HG02588 (cell line): ENCODE measurements around the gene STK33.
"Not testable (repeated sequence)": the region's sequence is repeated elsewhere in the genome, so short reads cannot be mapped to it uniquely, and the experiment has no call there.

Source experiments
- ATAC-seq: cut with Tn5 transposase; IDR thresholded peaks from one replicate; pipeline ENCODE4 v1.9.1; 2021; ENCODE audit warnings: mild to moderate bottlenecking, moderate library complexity; ENCODE audit not compliant: unreplicated experiment

The STK33 gene

DNA sequence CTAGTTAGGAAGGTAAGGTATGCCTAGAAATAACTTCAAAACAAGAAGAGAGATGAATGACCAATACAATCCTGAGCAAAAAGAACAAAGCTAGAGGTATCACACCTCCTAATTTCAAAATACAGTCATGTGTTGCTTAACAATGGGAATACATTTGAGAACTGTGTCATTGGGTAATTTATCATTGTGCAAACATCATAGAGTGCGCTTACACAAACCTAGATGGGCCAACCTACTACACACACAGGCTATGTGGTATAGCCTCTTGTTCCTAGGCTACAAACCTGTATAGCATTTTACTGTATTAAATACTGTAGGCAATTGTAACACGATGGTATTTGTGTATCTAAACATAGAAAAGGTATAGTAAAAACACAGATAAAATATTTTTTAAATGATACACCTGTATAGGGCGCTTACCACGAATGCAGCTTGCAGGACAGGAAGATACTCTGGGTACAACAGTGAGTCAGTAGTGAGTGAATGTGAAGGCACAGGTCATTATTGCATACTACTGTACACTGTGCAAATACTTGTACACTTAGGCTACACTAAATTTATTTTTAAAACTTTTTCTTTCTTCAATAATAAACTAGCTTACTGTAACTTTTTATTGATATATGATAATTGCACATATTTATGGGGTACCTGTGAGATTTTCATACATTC, 48.2 kb downstream of the STK33 start:
- ATAC-seq, result no peak

DNA sequence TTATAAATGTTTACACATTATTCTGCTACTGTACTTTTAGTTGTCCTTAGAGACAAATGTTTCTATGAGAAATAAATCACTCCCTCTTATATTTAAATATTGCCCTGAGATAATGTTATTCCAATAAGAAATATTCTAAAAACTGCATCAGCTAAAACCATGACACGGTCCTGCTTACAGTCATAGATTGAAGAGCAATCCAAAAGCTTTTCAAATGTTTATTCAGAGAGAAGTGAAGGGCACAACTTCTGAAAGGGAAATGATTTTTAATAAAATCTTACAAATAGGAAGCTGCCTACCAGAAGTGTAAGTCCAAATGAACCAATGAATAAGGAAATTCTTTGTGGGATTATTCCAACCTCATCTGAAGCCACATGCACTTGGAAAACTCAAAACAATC, 49.2 kb downstream of the STK33 start:
- no peak for ATAC-seq

DNA sequence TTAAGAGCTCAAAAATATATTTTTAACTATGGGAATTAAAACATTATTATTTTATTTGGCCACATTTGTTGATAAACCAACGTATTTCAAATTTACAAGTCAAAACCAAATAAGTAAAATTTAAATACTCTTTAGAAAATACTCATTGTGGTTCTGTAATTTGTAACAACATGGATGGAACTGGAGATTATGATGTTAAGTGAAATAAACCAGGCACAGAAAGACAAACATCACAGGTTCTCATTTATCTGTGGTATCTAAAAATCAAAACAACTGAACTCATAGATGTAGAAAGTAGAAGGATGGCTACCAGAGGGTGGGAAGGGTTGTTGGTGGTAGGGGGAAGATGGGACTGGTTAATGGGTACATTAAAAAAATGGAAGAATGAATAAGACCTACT, 50.8 kb downstream of the STK33 start:
- no peak for ATAC-seq

DNA sequence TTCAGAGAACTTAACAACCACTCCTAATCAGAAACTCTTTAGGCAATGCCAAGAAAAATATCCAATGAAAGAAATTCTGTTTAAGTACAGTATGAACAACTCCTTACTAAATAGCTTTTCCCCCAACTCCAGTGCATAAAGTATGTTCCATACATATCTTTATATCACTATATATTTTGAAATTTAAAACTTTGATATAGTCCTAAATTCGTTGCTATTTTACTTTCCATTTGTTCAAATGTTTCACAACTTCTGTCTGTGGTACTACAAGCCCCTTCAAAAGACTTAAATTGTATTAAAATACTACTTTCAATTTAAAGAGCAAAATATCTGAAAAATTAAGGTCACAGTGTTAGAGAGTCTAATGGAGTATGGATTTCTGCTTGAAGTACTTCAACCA, 52.6 kb downstream of the STK33 start:
- ATAC-seq, result no peak

DNA sequence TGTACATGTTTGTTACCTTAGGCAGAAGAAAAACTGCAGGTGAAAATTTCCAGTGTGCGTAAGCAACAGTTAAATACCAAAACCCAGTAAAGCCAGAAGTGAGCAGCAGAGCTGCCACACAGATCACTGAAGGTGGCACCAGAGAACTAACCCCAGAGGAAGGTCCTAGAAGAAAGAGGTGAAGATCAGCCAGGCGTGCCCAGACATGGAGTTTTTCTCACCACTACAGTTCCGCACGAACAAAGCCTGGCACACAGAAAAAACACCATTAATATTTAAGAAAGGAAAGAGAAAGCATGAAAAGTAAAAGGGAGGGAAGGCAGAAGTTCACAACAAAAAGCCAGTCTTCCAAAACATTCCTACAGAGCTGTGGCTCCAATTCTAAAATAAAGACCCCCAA, 60.7 kb downstream of the STK33 start:
- peak; percentile 66 for ATAC-seq

DNA sequence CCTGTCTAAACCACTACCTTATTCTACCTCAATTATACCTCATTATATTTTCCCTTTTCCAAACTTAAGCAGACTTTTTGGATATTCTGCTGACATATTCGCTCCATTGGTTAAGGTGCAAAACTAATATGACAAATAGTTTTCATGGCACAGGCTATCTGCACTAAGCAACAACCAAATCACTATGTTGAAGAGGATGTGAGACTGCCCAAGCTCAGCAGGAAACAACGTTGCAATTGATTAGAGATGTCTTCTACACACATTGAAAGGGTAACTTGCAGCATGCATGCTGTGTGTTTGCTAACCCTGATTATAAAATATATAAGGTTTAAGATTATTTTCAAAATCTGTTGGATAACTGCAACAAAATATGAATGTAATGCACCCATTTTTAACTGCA, 61.6 kb downstream of the STK33 start:
- ATAC-seq, result no peak

DNA sequence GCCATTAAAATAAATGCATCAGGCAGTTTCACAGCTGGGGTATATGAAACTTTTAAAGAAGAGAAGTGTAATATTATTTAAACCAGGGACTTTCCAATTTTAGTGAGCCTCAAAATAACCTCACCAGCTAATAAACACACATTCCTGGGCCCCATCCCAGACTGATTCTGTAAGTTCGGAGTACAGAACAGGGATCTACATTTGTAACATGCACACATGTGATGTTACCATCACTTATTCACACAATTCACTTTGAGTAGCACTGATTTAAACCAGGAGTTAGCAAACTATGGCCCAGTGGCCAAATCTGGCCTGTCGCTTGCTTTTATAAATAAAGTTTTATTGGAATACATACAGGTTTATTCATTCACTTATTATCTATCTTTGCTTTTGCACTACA, 62.0 kb downstream of the STK33 start:
- ATAC-seq, result no peak

DNA sequence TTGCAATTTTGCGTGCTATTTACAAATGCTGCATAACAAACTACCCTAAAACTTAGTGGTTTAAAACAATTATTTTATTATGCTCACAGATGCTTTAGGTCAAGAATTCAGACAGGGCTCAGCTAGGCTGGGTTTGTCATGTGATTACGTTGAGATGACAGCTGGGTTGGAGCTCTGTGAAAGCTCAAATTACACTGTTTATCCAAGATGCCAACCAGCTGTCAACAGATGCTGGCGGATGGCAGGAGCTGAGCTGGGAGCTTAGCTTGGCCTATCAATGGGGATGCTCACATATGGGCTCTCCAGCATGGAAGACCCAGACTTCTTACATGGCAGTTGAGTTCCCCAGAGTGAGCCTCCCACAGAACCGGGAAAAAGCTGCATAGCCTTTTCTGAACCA, 62.7 kb downstream of the STK33 start:
- ATAC-seq, result no peak

DNA sequence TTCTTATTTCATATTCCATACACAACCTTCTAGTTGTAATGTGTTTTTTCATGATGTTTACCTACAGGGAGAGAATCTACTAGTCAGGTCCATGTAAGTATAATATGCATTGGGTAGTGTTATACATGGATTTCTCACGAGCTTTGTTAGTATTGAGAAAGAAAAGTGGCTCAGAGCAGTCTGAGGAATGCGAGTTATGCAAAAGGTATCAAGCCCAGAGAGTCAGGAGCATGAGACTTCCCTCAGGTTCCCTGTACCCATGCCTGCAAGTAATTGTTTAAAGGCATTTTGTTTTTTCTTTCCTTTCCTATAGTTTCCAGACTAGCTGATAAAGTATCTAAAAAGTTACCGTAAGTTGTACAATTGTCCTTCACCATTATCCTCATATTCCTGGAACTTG, 66.1 kb downstream of the STK33 start:
- no peak for ATAC-seq

DNA sequence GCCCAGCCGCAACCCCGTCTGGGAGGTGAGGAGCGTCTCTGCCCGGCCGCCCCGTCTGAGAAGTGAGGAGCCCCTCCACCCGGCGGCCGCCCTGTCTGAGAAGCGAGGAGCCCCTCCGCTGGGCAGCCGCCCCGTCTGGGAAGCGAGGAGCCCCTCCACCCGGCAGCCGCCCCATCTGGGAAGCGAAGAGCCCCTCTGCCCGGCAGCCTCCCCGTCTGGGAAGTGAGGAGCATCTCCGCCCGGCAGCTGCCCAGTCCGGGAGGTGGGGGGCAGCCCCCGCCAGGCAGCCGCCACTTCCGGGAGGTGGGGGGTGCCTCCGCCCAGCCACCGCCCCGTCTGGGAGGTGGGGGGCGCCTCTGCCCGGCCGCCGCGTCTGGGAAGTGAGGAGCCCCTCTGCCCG, 70.6 kb downstream of the STK33 start:
- ATAC-seq, result no peak

DNA sequence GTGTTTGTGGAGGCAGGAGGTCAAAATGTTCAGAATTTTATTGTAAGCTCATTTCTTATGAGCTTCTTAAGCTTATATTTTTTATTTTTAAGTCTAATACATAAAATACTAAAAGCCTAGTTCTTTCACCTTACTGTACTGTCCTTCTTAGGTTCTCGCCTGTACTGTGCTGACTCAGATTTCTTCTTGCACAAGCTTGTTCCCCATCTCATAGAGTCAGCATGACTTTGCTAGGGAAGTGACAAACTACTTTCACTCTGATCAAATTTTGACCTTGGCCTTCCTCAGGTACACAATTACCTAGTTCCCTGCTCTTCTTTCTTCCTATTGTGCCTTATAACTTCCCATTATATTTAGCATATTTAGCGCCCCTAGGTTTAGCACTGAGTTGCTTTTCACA, 81.5 kb downstream of the STK33 start:
- no peak for ATAC-seq

DNA sequence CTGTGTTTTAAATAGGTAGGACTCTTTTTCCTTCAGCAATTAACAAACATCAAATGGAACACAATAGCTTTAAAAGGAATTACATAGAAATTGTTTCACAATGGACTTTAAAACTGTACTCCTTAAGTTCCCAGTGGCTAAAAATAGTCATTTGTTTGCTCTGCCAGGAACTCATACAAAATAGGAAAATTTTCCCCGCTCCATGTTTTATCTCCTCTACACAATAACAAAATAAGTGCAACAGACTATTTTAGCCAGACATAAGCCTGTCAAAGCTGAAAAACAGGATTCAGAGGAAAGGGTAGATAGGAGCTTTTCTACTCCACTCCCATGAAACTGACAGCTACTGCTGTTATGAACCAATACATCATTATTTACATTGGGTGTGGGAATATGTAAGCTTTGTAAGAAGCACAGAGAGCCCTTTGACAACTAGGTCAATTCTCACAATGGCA, 90.1 kb downstream of the STK33 start:
- ATAC-seq, result no peak

DNA sequence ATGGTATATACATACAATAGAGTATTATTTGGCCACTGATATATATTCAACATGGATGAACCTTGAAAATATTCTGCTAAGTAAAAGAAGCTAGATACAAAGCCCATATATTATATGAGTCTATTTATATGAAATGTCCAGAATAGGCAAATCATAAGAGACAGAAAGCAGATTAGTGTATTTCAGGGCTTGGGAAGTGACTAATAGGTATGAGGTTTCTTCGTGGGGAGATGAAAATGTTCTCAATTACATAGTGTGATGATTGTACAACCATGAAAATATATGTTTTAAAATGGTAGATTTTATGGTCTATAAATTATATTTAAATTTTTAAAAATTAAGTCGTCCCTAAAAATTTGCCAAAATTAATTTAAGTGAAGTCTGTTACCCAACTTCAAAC, 92.2 kb downstream of the STK33 start:
- no peak for ATAC-seq

DNA sequence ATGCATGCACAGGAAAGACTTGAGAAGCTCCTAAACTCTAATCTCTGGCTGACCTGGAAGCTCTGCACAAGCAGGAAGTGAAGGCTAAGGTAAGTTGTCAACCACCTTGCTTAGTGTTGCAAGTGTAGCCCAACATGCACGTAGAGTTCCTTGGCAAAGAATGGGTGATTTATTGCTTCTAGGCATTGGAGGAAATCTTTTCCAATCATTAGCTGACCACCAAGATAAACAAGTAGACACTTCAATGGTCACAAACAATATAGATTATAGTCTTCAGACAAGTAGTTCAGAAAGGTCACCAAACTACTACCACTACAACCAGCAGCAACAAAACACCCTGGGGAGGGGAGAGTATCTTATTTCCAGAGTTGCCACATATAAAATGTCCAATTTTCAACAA, 105.6 kb downstream of the STK33 start:
- ATAC-seq, result no peak

DNA sequence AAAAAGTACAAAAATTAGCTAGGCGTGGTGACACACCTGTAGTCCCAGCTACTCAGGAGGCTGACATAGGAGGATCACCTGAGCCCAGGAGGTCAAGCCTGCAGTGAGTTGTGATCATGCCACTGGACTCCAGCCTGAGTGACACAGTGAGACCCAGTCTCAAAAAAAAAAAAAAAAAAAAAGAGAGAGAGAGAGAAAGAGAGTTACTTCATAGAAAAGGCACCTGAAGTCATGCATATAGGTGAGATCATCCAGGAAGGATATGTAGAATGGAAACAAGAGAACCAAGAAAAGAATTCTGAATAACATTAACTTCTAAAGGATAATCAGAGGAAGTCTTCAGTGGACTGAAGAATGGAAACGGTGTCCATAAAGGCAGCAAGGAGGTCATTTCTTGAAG, 106.8 kb downstream of the STK33 start:
- ATAC-seq, result no peak

DNA sequence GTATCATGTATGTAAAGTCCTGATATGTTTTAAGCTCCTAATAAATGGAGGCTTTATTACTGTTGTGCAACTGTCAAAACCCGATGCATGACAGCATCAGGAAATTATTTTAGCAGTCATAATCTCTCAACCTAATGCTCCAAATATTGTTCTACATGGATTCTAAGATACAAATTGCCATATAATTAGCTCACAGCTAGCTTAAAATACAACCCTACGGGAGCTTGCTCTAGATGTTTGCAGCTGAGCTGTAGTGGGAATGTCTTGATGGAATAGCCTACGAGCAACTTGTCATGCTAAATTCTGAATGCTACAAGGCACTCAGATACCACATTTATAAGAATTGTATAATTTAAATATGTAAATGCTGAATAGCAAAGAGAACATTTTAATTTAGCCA, 109.8 kb downstream of the STK33 start:
- no peak for ATAC-seq

DNA sequence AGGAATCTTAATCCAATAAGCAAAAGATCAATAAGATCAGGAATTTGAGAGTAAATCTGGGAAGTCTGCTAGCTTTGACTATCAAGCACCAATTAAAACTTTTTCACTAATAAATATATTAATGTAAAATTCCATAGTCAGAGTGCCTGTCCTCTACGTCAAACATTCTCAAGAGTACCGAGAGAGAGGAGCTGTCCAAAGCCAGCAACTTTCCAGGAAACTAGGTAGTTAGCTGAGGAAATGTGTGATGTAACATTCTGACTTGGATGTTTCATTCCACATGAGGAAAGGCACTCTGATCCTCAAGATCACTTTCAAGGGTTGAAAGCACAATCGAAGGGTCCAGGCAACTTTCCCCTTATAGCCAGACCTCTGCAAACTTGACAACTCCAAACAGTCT, 113.2 kb downstream of the STK33 start:
- ATAC-seq, result no peak

DNA sequence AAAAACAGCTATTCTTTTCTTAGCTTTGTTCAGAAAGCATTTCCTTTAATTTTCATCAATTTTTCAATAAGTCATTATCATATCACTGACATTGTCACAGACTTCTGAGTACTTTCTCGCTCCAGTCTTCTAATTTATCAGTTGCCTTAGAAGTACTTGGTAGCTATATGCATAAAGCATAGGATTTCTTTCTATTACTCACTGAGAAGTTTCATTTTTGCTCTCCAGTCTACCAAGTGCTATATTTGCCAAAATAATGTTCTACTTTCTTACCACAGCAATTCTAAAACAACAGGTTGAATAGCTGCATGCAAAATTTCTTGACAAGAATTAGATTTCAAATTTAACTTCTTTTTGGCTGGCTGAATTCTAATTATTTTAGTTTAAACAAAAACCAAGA, 116.3 kb downstream of the STK33 start:
- ATAC-seq, result peak; percentile 91

DNA sequence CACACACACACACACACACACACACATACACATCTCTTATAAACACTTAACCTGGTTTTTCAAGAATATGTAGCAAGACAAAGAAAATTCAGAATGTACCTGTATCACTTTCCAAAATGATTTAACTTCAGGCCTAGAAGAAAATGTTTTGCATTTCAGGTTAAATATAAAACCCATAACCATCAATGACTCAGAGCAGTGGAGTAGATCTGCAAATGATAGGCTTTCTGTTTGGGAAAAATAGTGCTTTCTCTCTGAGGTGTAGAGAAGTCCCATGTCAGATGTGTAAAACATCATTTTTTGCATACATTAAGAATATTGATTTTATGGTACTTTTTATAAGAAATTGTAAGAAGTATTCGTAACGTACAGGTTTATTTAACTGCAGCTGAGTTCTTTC, 116.9 kb downstream of the STK33 start:
- no peak for ATAC-seq

DNA sequence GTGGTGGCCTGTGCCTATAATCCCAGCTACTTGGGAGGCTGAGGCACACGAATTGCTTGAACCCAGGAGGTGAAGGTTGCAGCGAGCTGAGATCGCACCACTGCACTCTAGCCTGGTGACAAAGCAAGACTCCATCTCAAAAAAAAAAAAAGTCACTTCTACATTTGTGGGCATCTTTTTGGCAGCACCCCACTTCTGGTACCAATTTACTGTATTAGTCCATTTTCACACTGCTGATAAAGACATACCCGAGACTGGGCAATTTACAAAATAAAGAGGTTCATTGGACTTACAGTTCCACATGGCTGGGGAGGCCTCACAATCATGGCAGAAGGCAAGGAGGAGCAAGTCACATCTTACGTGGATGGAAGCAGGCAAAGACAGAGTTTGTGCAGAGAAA, 126.2 kb downstream of the STK33 start:
- not testable (repeated sequence) for ATAC-seq

DNA sequence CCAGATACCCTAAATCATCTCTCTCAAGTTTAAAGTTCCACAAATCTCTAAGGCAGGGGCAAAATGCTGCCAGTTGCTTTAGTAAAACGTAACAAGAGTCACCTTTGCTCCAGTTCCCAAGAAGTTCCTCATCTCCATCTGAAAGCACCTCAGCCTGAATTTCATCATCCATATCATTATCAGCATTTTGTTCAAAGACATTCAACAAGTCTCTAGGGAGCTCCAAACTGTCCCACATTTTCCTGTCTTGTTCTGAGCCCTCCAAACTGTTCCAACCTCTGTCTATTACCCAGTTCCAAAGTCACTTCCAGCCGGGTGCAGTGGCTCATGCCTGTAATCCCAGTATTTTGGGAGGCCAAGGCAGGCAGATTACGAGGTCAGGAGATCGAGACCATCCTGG, 126.7 kb downstream of the STK33 start:
- not testable (repeated sequence) for ATAC-seq

DNA sequence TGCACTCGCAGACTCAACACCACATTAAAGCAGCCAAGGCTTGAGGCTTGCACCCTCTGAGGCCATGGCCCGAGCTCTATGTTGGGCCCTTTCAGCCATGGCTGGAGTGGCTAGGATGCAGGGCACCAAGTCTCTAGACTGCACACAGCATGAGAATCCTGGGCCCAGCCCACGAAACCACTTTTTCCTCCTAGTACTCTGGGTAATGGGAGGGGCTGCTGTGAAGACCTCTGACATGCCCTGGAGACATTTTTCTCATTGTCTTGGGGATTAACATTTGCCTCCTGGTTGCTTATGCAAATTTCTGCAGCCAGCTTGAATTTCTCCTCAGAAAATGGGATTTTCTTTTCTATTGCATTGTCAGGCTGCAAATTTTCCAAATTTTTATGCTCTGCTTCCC, 127.1 kb downstream of the STK33 start:
- ATAC-seq, result not testable (repeated sequence)

DNA sequence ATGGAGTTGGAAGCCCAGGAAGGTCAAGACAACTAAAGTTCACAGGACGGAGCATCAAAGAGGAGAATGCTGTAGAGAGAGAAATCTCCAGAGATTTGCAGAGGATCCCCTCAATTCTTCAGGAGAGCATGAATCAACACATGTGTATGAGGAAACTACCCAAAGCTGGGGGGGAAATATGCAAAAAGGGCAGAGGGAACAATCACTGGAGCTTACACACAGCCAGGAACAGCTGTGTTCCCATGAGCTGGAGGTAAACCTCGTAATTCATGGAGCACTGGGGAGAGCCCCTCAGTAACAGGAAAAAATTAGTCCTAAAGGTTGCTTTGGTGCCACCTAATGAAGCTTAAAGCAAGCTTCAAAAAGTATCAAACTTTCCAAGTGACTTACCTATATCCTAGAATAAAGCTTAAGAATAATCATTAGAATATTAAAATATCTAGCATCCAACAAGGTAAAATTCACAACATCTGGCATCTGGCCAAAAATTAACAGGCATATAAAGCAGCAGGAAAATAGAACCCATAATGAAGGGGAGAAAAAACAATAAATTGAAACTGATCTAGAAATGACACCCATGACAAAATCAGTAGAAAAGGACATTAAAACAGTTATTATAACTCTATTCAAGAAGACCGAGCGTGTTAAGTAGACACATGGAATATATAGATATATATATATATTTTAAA, 134.2 kb downstream of the STK33 start:
- ATAC-seq, result no peak
